ENCODE measurements around the gene CCNG2. TPM values are rescaled to one million over a fixed set of nuclear protein-coding genes. Genes with fewer than 3 reads are reported as not detected.

The CCNG2 gene
- total and polyA plus RNA-seq, 10 of the 15 experiments (the other 5 are each of a cell fraction or from before 2014, with no cell fraction given), result 1.9 to 70.6 (median 5.9) TPM

DNA sequence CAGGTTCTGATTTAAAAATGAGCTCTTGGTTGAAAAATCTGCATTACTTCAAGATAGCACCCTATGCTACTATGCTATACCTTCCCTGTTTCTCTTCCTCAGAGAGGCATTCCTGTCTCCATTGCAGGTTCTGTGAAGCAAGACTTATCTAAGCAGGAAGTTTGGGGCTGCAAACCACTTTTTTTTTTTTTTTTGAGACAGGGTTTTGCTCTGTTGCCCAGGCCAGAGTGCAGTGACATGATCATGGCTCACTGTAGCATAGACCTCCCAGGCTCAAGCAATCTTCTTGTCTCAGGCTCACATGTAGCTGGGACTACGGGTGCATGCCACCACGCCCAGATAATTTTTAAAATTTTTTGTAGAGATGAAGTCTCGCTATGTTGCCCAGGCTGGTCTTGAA, 4.0 kb upstream of the CCNG2 start:
- H3K9me3 ChIP-seq (replicated peaks; ENCODE audit: control insufficient read depth, insufficient read depth, low read length), result no peaks in the 10 kb centered on the region; the same call in 2 of the 3 replicates
- peaks cover 35% of the 10 kb centered on the region for H3K4me1 ChIP-seq (ENCODE audit: control insufficient read depth, insufficient read depth, low read length)
- BruUV-seq (replicated peaks), result no TSS peak
- no peak overlapping the region for H2AFZ ChIP-seq (ENCODE audit: control insufficient read depth, low read depth, low read length)
- ChIA-PET CTCF (interaction anchor here (1.6 to 5.8 kb wide), 5 partner anchors 10 to 57 kb away, joined by 3 to 54 read pairs (median 14); no protein-coding TSS in a partner anchor), RAD21 (ENCODE audit: unreplicated experiment) (interaction anchor here (1.3 to 5.8 kb wide), 6 partner anchors 30 to 76 kb away, joined by 3 to 68 read pairs (median 10); partner anchors contain the start of gene CCNI), SMC1A (ENCODE audit: uncharacterized antibody, unreplicated experiment) (interaction anchor here (0.8 to 11.8 kb wide), 10 partner anchors 9 to 1656 kb away, joined by 3 to 177 read pairs (median 12); partner anchors contain the start of gene CCNI), POLR2A (interaction anchor here (0.9 to 5.6 kb wide), 6 partner anchors 11 to 76 kb away, joined by 3 to 47 read pairs (median 6); no protein-coding TSS in a partner anchor)
- peaks cover 7% of the 10 kb centered on the region for H3K79me2 ChIP-seq (ENCODE audit: control insufficient read depth, insufficient read depth, low read length)
- no peak overlapping the region for H3K27ac ChIP-seq (ENCODE audit: control insufficient read depth, insufficient read depth)
- ATAC-seq (no peak), FAIRE-seq (no peak), DNase-seq (ENCODE audit: low read depth, low spot score) (no peak)
- no peaks in the 10 kb centered on the region for H3K36me3 ChIP-seq (ENCODE audit: control insufficient read depth in 2 of 2, insufficient read depth in 2 of 2, low read length in 1 of 2)
- no peak overlapping the region; the same call in 1 of the 2 replicates for H3K4me2 ChIP-seq (ENCODE audit: control insufficient read depth, insufficient read depth)
- in situ Hi-C loops (cut with MboI), result no loop called here
- intact Hi-C loops (cut with micrococcal nuclease; ENCODE audit: unreplicated experiment), result no loop called here
- 67% methylated on average over 3 of the region's 3 CpGs for WGBS (ENCODE audit: insufficient coverage, insufficient replicate concordance, low lambda C conversion rate, missing lambda C conversion rate)
- TF ChIP-seq IRF4 (IDR thresholded peaks at IDR 0.05; ENCODE audit: low read depth, low read length), result no peak
- no peak for TF ChIP-seq ZSCAN29 (IDR thresholded peaks at IDR 0.05)
- no peak for TF ChIP-seq SMARCA5 (IDR thresholded peaks at IDR 0.05)
- TF ChIP-seq PAX8 (IDR thresholded peaks at IDR 0.05), result no peak
- TF ChIP-seq KLF5 (IDR thresholded peaks at IDR 0.05; ENCODE audit: partially characterized antibody), result no peak
- no peak for TF ChIP-seq SMAD5 (IDR thresholded peaks at IDR 0.05; ENCODE audit: low read depth)
- TF ChIP-seq BRCA1 (IDR thresholded peaks at IDR 0.05; ENCODE audit: low read depth, low read length), result no peak
- no peak for TF ChIP-seq POU2F2 (IDR thresholded peaks at IDR 0.05; ENCODE audit: borderline replicate concordance, low read depth, low read length)
- TF ChIP-seq CEBPZ (IDR thresholded peaks at IDR 0.05; ENCODE audit: low read depth, low read length), result no peak
- TF ChIP-seq USF2 (IDR thresholded peaks at IDR 0.05; ENCODE audit: borderline replicate concordance, low read depth, low read length), result no peak
- no peak for TF ChIP-seq GATAD2B (conservative IDR thresholded peaks at IDR 0.05; ENCODE audit: low read depth)
- no peak for TF ChIP-seq PBX3 (IDR thresholded peaks at IDR 0.05; ENCODE audit: insufficient replicate concordance, low read depth, low read length)
- TF ChIP-seq FOXM1 (IDR thresholded peaks at IDR 0.05; ENCODE audit: low read depth, low read length), result no peak
- TF ChIP-seq, protein P1, sequence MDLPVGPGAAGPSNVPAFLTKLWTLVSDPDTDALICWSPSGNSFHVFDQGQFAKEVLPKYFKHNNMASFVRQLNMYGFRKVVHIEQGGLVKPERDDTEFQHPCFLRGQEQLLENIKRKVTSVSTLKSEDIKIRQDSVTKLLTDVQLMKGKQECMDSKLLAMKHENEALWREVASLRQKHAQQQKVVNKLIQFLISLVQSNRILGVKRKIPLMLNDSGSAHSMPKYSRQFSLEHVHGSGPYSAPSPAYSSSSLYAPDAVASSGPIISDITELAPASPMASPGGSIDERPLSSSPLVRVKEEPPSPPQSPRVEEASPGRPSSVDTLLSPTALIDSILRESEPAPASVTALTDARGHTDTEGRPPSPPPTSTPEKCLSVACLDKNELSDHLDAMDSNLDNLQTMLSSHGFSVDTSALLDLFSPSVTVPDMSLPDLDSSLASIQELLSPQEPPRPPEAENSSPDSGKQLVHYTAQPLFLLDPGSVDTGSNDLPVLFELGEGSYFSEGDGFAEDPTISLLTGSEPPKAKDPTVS (IDR thresholded peaks at IDR 0.05; ENCODE audit: low read depth, low read length), result no peak
- H3K9ac ChIP-seq (ENCODE audit: control insufficient read depth, insufficient read depth, low read length), result no peak overlapping the region
- H3K4me3 ChIP-seq, result no peak overlapping the region
- no peaks in the 10 kb centered on the region for H3K27me3 ChIP-seq (replicated peaks in 1 of 2; ENCODE audit: control insufficient read depth in 2 of 2, insufficient read depth in 2 of 2, low read length in 1 of 2)
- no peaks in the 10 kb centered on the region for H4K20me1 ChIP-seq (ENCODE audit: control insufficient read depth, insufficient read depth)

Measured in GM12878 (cell line).